ENCODE results near the gene NODAL.
"Not testable (repeated sequence)": the region's sequence is repeated elsewhere in the genome, so short reads cannot be mapped to it uniquely, and the experiment has no call there.

Gene NODAL

DNA sequence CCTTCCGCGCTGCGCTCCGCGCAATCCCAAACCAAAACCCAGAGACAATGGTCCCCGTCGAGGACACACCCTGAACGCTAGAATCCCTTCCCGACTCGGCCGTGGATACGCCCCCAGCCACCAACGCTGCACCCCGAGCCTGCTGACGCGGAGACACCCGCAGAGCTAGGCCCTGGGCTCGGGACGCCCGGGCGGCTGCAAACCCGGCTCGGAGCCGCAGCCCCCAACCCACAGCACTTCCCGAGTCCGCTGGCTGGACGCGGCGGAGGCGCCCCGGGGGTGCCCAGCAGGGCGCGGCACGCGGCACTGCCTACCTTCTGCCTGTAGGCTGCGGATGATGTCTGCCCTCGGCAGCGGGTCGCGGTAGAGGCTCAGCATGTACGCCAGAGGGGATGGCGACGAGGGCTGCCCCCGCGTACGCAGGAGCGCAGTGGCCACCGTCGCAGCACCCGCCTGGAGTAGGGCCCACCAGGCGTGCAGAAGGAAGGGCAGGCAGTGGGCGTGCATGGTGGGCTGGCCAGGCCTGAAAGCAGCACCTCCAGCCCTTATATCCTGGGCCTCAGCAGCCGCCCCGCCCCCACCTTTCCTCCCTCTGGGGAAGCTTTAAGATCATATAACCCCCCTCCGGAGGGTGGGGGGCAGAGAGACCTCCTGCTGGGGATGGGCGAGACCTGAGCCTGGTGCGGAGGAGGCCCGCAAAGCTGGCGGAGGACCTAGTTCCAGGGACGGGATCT lies at the start of gene NODAL:
TSS of gene NODAL (minus strand) at position 521 of the 734 bp plus-strand sequence. CDS start at position 507, 14 bp downstream.
- DNase-seq: no peak

DNA sequence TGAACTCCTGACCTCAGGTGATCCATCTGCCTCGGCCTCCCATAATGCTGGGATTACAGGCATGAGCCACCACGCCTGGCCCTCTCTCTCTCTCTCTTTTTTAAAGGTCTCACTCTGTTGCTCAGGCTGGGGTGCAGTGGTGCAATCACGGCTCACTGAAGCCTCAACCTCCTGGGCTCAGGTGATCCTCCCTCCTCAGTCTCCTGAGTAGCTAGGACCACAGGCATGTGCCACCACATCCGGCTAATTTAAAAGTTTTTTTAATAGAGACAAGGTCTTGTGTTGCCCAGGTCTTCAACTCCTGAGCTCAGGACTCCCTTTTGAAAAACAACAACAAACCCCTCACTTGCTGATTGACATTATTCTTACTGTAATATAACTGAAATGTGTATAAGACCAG lies 48.7 kb upstream of the NODAL start:
- DNase-seq: no peak

DNA sequence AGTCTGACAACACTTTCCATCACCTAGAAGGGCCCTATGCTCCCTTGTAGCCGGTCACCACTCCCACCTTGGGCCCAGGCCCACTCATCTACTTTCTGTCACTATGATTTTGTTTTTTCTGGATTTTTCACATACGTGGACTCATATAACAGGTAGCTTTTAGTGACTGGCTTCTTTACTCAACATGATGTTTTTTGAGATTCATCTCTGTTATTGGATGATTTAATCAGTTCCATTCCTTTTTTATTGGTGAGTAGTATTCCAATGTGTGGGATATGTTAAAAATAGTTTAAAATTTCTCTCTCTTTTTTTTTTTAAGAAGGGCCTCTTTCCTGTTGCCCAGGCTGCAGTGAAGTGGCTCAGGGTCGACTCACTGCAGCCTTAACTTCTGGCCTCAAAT lies 46.3 kb upstream of the NODAL start:
- DNase-seq: no peak

DNA sequence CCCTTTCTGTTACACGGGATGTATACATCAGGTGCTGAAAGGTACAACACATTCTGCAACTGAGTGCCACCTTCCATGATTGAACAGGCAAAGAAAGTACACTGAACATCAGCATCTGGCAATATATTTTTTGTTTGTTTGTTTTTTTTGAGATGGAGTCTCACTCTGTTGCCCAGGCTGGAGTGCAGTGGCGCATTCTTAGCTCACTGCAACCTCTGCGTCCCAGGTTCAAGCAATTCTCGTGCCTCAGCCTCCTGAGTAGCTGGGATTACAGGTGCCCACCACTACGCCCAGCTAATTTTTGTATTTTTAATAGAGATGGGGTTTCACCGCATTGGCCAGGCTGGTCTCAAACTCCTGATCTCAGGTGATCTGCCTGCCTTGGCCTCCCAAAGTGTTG lies 42.4 kb upstream of the NODAL start:
- DNase-seq: not testable (repeated sequence)

DNA sequence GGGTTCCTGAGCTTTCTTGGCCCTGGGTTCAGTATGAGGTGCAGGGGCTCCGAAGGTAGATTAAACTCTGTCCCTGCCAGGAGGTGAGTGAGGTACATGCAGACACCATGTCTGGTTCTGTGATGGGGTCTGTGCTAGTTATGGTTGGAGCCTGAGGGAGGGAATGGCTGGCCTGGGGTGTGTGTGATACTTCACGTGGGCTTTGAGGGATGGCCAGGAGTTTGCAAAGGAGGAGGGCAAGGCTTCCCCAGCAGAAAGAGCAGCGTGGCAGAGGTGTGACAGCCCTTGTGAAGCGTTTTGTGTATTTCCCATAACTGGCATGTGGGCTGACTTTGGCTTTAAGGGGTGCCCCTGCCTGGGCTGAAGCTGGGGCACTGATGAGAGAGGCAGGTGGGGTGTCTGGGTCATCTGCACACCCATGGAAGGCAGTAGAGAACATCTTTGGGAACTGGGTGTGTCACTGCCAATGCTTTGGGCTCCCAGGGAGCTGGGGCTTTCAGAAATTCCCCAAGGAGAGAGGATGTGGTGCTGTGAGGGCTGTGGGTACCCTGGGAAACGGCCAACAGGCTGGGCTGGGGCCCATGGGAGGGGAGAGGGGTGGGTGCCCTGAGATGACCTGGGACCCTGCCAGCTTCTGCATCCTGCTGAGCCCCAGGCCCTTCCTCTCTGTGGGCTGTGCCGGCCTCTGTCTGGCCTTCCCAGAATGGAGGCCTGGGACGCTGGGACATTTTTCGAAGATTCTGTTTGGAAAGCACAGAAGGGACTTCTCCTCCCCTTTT lies 41.7 kb upstream of the NODAL start:
- no peak for DNase-seq

DNA sequence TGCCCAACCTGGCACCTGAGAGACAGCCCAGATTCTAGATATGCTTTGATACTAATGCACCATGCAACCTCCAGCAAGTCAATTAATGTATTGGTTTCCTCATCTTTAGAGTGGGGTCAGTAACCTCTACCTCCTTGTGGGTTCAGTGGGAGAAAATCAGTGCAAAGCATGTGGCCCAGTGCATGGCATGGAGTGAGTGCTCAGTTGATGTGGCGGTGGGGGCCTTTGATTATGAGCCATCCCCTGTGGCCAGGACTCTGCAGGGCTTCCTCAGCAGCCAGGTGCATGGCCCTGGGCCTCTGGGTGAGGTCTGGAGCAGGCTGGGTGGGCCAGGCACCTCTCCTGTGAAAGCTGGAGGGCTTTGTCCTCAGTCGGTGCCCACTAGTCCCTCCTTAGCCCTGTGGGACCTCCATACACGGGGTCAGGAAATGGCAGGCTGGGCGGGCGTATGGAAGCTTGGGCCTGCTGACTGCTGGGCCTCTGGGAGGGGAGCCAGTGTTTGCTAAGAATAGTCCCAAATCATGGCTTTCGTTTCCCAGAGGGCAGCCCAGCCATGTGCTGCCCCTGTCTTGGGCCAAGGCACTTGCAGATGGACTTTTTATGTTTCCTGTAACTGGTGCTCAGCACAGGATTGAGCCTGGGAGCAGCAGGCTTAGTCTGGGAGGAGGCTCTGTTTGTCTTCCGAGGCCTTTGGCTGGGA lies 40.5 kb upstream of the NODAL start:
- no peak for DNase-seq

DNA sequence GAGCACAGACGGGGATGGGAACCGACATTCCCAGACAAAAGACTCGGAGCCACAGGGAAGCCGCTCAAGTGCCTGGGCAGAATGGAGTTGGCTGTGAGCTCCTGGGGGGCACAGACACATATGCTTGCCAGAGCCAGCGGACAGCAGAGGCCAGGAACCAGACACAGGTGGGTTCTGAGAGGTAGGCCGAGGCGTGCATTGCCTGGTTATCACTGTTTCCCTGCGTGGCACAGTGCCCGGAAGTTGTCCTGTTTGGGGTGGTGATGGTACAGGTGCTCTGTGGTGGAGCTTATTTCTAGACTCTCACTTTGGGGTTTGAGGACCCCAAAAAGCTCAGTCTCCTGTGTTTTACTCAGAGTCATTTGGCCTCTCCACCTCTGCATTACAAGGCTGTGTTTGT lies 39.6 kb upstream of the NODAL start:
- DNase-seq: no peak

DNA sequence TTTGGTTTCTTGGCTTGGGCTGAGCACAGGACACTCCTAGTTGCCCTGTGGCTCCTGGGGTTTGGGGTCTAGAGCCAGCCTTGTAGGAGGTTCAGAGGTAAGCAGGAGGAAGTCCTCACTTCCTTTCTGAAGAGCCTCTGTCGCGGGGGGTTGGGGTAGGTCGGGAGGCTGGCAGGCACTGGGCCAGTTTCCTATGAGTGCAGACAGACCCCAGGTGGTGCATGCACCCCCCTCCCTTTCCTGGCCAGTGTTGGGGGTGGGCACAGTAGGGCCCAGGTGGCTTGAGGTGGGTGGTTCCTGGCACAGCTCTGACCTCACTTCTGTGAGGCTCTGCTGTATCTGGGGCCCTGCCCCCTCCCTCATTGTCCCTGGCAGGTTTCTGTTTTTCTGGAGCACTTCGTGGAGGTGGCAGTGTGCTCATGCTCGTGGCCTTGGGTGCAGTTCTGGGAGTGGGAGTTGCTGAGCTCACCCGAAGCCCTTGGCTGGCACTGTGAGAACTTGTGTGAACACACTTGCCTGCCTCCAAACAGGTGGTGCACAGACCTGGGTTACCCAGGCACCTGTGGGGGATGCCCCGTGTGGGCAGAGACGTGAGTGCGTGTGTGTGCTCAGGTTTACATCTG lies 38.9 kb upstream of the NODAL start:
- no peak for DNase-seq

DNA sequence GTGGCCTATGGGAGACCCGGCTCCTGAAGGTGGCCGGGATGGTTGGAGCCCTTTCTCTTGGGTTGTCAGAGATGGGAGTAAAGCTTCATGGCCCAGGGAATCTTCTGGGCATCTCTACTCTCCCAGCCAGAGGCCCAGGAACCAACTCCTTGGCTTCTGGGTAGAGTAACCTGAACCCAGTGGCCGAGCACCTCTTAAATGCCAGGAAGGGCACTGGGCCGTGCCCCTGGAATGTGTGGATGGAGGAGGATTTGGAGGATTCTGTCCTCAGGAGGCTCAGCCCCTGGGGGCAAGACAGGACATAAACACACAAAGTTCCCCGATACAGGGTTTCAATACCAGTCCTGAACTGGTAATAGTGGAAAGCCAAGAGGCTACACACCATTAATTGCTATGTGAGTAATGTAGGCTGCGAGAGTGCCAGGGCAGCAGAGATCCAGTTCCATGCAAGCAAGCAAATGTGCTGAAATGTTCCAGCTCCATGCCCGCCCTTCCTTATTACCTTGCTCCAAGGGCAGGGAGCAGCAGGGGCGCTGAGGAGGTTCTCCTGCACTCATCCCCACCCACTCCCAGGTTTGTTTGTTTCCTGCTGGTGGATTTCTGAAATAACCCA lies 38.3 kb upstream of the NODAL start:
- DNase-seq: no peak

DNA sequence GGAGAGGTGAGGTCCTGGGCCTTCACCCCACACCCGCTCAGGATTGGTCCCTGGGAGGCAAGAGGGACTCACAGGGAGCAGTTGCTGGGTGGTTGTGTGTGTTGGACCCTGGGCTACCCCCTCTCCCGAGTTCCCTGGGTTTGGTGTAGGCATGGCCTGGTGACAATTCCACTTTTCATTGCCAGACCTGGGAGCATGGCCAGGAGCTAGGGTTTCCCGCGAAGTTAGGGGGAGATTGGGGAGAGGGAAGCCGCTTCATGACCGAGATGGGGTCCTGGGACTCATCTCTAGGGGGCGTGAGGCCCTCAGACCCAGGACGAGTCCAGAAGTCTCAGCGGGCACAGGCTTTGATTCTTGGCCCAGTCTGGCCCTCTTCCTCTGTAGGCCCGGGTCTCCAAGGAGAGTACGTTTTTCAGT lies 37.7 kb upstream of the NODAL start:
- DNase-seq: no peak

DNA sequence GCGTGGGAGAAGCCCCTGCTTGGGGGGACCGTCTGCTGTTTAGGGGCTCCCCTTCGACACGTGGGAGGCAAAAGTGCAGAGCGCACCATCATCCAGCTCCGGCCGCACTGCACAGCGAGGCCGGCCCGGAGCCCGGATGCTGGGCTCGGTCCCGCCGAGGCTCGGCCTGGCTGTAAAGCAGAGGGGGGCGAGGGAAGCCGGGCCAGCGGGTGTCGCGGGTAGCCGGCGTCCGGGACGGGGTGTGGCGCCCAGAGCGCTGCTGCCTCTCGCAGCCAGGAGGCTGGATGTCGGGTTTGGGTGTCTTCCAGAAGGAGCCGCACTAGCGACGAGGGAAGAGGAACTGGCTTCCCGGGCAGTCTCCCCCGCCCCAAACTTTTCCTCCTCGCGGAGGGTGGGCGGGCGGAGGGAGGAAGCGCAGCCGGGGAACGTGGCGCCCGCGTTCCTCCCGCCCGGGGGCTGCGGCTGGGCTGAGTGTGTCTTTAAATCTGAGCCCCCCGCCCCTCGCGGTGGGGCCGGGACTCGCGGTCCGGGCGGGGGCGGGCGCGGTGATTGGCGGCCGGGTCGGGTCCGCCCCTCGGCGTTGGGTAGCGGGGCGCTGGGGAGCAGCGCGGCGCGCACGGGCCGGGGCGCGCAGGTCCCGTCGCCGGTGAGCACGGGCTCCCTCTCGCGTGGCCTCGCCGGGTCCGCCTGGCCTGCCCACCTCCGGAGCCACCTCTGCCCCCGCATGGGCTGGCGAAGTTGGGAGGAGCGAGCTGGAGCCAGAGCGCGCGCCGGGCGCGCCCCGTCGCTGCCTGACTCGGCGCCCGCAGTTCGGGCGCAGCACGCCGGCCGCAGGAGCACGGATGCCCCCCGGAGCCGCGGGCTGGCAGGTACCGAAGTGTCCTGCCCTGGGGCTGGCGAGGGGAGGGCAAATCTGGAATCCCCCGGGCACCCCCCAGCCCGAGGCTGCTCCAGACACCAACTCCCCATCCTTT lies 37.0 kb upstream of the NODAL start, which contains the start of gene PALD1:
TSS of gene PALD1 (plus strand) at position 577 of the 974 bp plus-strand sequence. CDS start 47,185 bp downstream, outside the sequence.
- no peak for DNase-seq

DNA sequence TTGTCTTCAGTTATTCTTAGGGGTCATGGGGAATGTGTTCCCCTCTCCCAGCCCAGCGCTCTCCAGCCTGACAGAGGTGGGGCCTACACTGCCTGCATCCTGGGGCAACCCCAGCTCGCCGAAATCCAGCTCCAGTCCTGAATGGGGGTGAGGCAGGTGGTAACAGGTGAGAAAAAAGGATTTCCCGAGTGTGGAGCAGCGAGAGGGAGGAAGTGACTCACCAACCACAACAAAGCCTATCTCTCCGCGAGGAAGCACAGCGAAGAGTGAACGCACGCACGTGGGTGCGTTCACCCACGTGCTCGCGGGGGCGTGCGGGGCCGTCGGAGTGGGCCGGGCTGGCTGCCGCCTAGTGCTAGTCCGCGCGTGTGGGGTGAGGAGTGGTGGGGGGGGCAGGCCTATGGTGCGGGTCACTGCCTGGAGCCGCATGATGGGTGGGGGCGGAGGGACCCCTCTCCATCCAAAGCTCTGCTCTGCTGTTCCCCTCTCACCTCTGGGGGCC lies 36.2 kb upstream of the NODAL start:
- no peak for DNase-seq

DNA sequence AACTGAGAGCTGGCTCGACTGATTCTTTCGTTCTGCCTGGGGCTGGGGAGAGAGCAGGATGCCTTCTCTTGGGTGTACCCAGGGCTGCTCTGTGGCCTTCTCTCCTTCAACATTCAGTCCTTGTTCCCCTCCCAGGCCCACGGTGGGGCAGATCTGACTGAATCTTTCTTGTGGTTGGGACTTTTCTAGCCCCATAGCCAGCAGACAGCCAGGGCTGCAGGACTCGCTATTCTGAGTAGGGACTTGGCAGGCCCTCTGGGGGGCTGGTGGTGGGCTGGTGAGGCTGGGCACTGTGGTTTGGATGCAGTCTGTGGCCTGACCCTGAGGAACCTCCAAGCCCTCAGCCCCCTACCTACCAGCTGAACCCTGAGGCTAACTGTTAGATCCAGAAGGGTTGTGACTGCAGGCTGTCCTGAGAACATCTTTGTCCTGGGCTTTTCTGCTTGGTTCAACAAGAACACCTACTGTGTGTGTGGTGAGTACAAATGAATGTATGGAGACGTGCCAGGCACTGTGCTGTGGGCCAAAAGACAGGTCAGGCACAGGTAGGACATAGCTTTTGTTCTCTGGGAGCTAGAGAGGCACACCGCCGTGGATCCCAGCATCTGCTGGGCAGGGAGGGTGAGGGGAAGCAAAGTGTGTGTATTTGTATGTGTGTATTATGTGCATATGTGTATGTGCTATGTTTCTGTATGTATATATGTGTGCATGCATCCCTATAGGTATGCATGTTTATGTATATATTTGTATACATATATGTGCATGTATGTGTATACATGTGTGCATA lies 35.0 kb upstream of the NODAL start:
- no peak for DNase-seq

DNA sequence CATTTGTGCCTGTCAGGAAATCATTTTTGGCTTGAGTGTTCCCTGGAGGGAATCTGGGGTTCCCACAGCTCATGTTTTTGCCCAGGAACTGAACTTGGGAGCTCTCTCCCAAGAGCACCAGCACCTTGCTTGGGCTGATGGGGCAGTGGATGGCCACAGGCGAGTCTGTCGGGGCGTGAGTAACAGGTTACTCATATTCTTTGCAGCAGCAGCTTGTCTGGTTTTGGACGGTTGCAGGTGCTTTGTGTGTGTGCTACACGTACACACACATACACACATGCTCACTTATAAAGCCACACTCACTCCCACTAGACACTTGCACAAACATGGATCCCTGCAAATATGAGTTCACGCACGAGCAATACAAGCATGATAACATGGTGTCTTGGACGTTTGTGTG lies 34.2 kb upstream of the NODAL start:
- no peak for DNase-seq

DNA sequence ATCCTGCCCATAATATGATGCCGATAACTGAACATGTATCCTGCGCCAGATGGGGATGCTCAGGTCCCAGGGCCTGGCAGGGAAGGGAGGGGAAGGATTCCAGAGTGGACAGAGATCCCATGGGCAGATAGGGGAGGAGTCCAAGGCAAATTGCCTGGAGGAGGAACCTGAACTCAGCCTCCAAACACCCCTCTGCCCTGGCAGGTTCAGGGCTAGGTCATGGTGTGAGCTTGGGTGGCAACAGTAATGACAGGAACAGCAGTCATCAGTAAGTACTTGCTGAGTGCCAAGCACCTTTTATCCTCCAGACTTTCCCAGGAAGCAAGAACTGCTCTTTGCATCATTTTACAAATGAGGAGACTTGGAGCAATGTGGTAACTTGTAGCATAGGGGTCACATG lies 33.3 kb upstream of the NODAL start:
- no peak for DNase-seq

DNA sequence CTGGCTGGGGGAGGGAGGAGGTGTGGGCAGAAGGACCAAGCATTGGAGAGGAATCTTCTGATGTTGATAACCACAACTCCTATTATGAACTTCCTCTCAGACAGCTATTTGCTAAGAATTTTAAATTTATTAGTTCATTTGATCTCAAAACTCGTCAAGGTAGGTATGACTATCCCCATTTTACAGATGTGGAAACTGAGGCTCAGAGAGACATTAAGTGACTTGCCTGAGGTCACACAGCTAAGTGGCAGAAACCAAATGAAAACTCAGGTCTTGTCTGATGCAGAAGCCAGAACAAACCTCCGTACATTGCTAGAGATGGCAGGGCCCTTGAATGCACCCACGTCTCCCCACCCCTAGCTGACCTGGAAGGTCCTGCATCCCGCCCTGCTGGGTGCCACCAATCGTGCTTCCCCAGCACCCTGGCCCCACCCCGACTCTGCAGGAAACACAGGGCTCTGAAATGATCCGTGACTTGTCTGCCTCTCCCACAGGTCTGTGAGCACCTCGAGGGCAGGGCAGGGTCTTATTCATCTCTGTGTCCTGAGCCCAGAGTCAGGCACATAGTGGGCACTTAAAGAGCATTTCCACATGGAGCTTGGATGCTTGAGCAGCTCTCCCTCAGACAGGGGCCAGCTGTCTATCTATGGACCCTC lies 31.4 kb upstream of the NODAL start:
- no peak for DNase-seq

DNA sequence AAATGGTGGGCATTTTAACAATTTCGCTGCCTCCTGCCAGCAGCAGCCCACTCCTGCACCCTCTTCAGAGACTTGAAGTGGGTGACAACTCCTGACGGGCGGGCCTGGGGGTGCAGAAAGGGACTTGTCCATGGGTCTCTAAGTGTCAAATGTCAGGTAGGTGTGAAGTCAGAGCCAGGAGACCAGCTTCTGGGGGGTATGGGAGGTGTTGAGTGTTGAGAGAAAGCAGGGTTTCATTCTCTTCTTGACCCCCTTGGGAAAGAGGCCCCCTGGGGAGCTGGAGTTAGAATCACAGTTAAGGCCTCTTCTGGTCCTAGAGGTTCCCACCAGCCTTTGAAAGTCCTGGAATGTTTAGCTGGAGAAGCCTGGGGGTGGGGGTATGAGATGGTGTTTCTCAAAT lies 25.5 kb upstream of the NODAL start:
- no peak for DNase-seq

DNA sequence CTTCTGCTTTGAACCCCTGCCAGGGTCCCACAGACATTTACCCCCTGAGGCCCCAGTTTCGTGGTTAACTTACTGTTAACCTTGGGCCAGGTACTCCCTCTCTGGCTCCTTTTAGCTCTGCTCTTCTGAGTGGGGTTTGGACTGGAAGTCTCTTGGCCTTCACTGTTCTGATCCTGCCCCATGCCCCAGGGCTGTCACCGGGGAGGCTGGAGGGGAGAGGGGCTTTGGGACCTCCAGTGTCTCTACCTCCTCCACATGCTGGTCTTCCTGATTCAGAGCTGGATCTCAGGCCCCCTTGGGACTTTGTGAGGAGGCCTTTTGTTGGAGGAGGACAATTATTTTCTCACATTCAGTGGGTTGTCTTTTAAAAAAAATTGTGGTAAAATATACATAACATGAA lies 24.4 kb upstream of the NODAL start:
- DNase-seq: no peak

DNA sequence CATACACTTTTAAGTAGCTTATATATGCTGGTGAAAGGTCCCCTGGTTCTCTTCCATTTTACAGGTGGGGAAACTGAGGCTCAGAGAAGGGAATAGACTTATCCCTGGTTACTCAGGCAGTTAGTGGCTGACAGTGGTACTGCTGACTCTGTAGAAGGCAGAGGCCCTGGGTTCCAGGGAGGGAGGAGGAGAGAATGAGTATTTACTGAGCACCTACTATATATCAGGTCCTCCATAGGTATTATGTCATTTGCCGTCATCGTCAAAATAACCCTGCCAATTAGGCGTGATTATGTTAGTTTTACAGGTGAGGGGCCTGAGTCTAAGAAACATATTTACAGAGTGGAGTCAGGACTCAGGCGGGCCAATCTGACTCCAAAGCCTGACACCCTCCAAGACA lies 23.8 kb upstream of the NODAL start:
- no peak for DNase-seq
